ENCODE measurements around the gene PDE11A.

PDE11A gene

DNA sequence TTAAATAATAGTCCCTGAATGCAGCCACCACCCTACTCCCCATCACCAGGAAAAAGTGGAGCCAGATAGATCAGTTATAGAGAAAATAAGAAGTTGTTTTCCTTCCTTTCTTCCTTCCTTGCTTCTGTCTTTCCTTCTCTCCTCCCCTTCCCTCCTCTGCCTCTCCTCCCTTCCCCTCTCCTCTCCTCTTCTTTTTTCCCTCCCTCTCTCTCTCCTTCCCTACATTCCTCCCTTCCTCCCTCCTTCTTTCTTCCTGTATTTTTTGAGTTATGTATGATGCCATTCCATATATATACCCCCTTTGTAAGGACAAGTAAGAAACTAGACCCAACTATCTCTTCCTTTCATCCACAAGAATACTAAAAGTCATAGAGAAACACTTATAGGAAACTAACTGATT is 414.3 kb downstream of the PDE11A start:
- Histone ChIP-seq H2AFZ (ENCODE audit: low read length, unreplicated experiment) (no peak overlapping the region), H3K27ac (ENCODE audit: low read depth, low read length) (no peak overlapping the region), H3K79me2 (ENCODE audit: control insufficient read depth, insufficient read depth, low read length, unreplicated experiment) (no peaks in the 10 kb centered on the region), H3K27me3 (ENCODE audit: insufficient read depth, low read length) (peaks cover 26% of the 10 kb centered on the region), H3K4me3 (ENCODE audit: low read depth, low read length) (no peak overlapping the region), H3K4me1 (ENCODE audit: control insufficient read depth, insufficient read depth, low read length, unreplicated experiment) (no peaks in the 10 kb centered on the region), H3K36me3 (ENCODE audit: insufficient read depth, low read length) (no peaks in the 10 kb centered on the region)

DNA sequence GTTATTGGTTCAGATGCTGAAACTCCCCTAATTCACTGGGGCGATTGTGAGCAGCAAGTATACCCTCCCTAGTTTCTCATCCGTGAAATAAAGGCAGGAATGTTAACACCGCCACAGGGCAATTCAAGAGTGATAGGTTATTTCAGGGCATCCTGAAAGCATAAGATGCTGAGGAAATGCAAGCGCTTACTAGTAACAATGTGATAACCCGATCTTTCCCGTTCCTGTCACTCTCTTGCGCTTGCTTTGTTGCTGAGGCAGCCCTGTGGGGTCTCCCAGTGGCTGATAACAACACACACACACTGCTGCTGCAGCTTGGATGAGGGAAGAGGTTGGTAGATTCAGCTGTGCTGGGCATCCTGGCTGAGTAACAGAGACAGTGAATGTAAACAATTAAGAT is 420.7 kb downstream of the PDE11A start:
- Histone ChIP-seq H3K27ac (ENCODE audit: low read depth, low read length) (no peak overlapping the region), H3K4me3 (ENCODE audit: low read depth, low read length) (no peak overlapping the region), H3K79me2 (ENCODE audit: control insufficient read depth, insufficient read depth, low read length, unreplicated experiment) (no peaks in the 10 kb centered on the region), H3K36me3 (ENCODE audit: insufficient read depth, low read length) (no peaks in the 10 kb centered on the region), H3K4me1 (ENCODE audit: control insufficient read depth, insufficient read depth, low read length, unreplicated experiment) (no peaks in the 10 kb centered on the region), H3K27me3 (ENCODE audit: insufficient read depth, low read length) (peaks cover 63% of the 10 kb centered on the region), H2AFZ (ENCODE audit: low read length, unreplicated experiment) (no peak overlapping the region)

DNA sequence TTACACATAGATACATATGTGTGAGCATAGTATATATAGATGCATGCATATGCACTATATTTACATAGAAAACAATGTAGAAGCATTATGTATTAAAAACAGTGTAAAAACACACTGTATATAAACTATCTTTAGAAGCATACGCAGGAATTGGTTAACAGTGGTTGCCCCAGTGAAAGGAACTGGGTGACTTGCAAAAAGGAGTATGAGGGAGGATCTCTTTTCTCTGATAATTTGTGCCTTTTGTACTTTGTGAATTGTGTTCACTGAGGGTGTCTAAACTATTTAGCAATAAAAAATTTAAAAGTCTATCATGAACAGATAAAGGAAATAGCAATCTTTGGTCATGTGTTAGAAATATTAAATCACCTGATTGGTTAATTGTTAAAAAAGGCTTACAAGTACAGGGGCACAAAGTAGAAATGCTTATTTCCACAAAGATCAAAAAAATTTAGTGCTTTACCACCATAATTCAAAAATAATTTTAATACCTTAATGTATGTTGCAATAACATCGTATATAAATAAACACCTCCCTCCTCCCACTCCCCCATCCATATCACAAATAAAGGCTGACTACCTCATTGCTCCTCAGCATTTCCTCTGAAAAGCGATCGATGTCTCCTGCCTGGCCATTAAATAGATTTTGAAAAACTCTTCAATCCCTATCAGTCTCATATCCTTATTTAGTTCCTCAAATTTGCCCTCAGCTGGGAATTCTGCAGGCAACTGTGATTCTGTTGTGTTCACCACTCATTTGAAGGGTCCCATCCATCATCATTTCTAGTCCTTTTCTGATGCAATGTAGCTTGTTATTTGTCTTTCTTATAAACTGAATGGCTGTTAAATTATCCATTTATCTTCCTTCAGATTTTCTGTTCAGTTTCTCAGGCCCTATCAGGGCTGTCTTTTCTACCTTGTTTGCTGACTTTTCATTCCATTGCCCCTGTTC is 422.7 kb downstream of the PDE11A start:
- no peaks in the 10 kb centered on the region for H3K36me3 ChIP-seq (ENCODE audit: insufficient read depth, low read length)
- no peaks in the 10 kb centered on the region for H3K79me2 ChIP-seq (ENCODE audit: control insufficient read depth, insufficient read depth, low read length, unreplicated experiment)
- no peak overlapping the region for H3K27ac ChIP-seq (ENCODE audit: low read depth, low read length)
- no peak overlapping the region for H3K4me3 ChIP-seq (ENCODE audit: low read depth, low read length)
- H3K27me3 ChIP-seq (ENCODE audit: insufficient read depth, low read length), result peaks cover 60% of the 10 kb centered on the region
- no peaks in the 10 kb centered on the region for H3K4me1 ChIP-seq (ENCODE audit: control insufficient read depth, insufficient read depth, low read length, unreplicated experiment)
- H2AFZ ChIP-seq (ENCODE audit: low read length, unreplicated experiment), result no peak overlapping the region

GRCh38 chr2:177646791-177647190 is 425.8 kb downstream of the PDE11A start:
- Histone ChIP-seq H3K27ac (ENCODE audit: low read depth, low read length) (no peak overlapping the region), H3K27me3 (ENCODE audit: insufficient read depth, low read length) (peaks cover 44% of the 10 kb centered on the region), H3K4me1 (ENCODE audit: control insufficient read depth, insufficient read depth, low read length, unreplicated experiment) (no peaks in the 10 kb centered on the region), H2AFZ (ENCODE audit: low read length, unreplicated experiment) (no peak overlapping the region), H3K36me3 (ENCODE audit: insufficient read depth, low read length) (no peaks in the 10 kb centered on the region), H3K79me2 (ENCODE audit: control insufficient read depth, insufficient read depth, low read length, unreplicated experiment) (no peaks in the 10 kb centered on the region), H3K4me3 (ENCODE audit: low read depth, low read length) (no peak overlapping the region)

DNA sequence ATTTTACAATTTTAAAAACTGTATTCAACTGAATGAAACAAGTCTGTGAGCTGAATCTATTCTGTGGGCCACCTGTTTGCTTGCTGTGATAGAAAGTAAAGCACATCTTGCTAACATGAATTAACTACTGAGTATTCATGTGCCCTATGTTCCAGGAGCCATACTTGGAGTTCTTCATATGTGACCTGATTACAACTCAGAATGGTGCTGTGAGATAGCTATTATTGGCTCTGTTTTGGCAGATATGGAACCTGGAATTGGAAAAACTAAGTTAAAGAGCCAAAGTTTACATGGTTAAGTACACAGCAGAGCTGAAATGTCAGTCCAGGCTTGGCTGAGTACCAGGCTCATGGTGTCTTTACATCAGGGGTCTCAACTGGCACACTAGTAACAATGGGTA is 426.3 kb downstream of the PDE11A start:
- no peak overlapping the region for H2AFZ ChIP-seq (ENCODE audit: low read length, unreplicated experiment)
- peaks cover 41% of the 10 kb centered on the region for H3K27me3 ChIP-seq (ENCODE audit: insufficient read depth, low read length)
- no peaks in the 10 kb centered on the region for H3K4me1 ChIP-seq (ENCODE audit: control insufficient read depth, insufficient read depth, low read length, unreplicated experiment)

GRCh38 chr2:177641331-177641730 is 431.2 kb downstream of the PDE11A start:
- H3K4me1 ChIP-seq (ENCODE audit: control insufficient read depth, insufficient read depth, low read length, unreplicated experiment), result no peaks in the 10 kb centered on the region
- no peak overlapping the region for H3K27ac ChIP-seq (ENCODE audit: low read depth, low read length)
- no peaks in the 10 kb centered on the region for H3K36me3 ChIP-seq (ENCODE audit: insufficient read depth, low read length)
- no peak overlapping the region for H3K4me3 ChIP-seq (ENCODE audit: low read depth, low read length)
- H2AFZ ChIP-seq (ENCODE audit: low read length, unreplicated experiment), result no peak overlapping the region
- H3K79me2 ChIP-seq (ENCODE audit: control insufficient read depth, insufficient read depth, low read length, unreplicated experiment), result no peaks in the 10 kb centered on the region
- peaks cover 17% of the 10 kb centered on the region for H3K27me3 ChIP-seq (ENCODE audit: insufficient read depth, low read length)

More for the DNA sequence above, 426.3 kb downstream of the PDE11A start:
- Histone ChIP-seq H3K27ac (ENCODE audit: low read depth, low read length) (no peak overlapping the region), H3K36me3 (ENCODE audit: insufficient read depth, low read length) (no peaks in the 10 kb centered on the region), H3K4me3 (ENCODE audit: low read depth, low read length) (no peak overlapping the region), H3K79me2 (ENCODE audit: control insufficient read depth, insufficient read depth, low read length, unreplicated experiment) (no peaks in the 10 kb centered on the region)

DNA sequence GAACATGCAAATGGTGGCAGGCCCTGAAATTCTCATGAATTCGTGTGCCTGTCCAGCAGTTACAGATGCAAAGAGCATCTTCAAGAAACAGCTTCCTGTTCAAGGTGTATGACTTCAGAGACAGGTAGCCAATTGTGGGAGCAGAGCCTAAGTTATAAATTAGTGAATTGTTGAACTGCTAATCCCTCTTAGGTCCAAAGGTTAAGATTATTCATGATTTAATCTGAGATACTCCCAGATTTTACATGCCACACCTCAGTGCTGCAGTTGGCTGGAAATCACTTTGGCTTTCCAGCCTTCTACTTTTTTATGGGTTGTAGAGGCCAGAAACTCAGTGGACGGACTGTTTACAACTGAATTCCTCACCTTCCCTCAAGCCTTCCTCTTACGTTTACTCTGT is 432.2 kb downstream of the PDE11A start:
- Histone ChIP-seq H3K36me3 (ENCODE audit: insufficient read depth, low read length) (no peaks in the 10 kb centered on the region), H3K27me3 (ENCODE audit: insufficient read depth, low read length) (peaks cover 17% of the 10 kb centered on the region), H3K79me2 (ENCODE audit: control insufficient read depth, insufficient read depth, low read length, unreplicated experiment) (no peaks in the 10 kb centered on the region), H3K27ac (ENCODE audit: low read depth, low read length) (no peak overlapping the region), H2AFZ (ENCODE audit: low read length, unreplicated experiment) (no peak overlapping the region), H3K4me3 (ENCODE audit: low read depth, low read length) (no peak overlapping the region), H3K4me1 (ENCODE audit: control insufficient read depth, insufficient read depth, low read length, unreplicated experiment) (no peaks in the 10 kb centered on the region)

- Histone ChIP-seq H3K27me3 (ENCODE audit: insufficient read depth, low read length) (peaks cover 24% of the 10 kb centered on the region), H3K4me3 (ENCODE audit: low read depth, low read length) (no peak overlapping the region), H3K27ac (ENCODE audit: low read depth, low read length) (no peak overlapping the region), H3K36me3 (ENCODE audit: insufficient read depth, low read length) (no peaks in the 10 kb centered on the region), H3K4me1 (ENCODE audit: control insufficient read depth, insufficient read depth, low read length, unreplicated experiment) (no peaks in the 10 kb centered on the region), H2AFZ (ENCODE audit: low read length, unreplicated experiment) (no peak overlapping the region), H3K79me2 (ENCODE audit: control insufficient read depth, insufficient read depth, low read length, unreplicated experiment) (no peaks in the 10 kb centered on the region)
Measured at GRCh38 chr2:177639262-177639914, 433.2 kb downstream of the PDE11A start.

DNA sequence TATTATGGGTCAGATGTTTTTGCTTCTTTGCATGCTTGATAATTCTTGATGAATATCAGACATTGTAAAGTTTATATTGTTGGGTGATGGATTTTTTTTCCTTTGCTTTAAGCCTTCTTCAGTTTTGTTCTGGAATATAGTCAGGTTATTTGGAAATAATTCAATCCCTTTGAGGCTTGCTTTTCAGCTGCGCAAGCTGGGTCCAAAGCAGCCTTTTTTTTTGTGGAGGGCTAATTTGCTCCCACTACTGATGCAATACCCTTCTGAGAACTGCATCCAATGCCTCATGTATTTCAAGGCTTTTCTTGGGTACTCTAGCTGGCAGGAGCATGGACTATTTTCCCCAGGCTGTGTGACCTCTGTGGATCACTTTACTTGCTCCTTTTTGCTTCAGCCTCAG is 434.1 kb downstream of the PDE11A start:
- H3K36me3 ChIP-seq (ENCODE audit: insufficient read depth, low read length), result no peaks in the 10 kb centered on the region
- no peak overlapping the region for H3K4me3 ChIP-seq (ENCODE audit: low read depth, low read length)
- H3K27me3 ChIP-seq (ENCODE audit: insufficient read depth, low read length), result peaks cover 24% of the 10 kb centered on the region
- no peaks in the 10 kb centered on the region for H3K4me1 ChIP-seq (ENCODE audit: control insufficient read depth, insufficient read depth, low read length, unreplicated experiment)
- H3K79me2 ChIP-seq (ENCODE audit: control insufficient read depth, insufficient read depth, low read length, unreplicated experiment), result no peaks in the 10 kb centered on the region
- H3K27ac ChIP-seq (ENCODE audit: low read depth, low read length), result no peak overlapping the region
- no peak overlapping the region for H2AFZ ChIP-seq (ENCODE audit: low read length, unreplicated experiment)

GRCh38 chr2:177636672-177637071 is 435.9 kb downstream of the PDE11A start:
- H3K79me2 ChIP-seq (ENCODE audit: control insufficient read depth, insufficient read depth, low read length, unreplicated experiment), result no peaks in the 10 kb centered on the region
- no peak overlapping the region for H3K4me3 ChIP-seq (ENCODE audit: low read depth, low read length)
- H3K27me3 ChIP-seq (ENCODE audit: insufficient read depth, low read length), result peaks cover 14% of the 10 kb centered on the region
- H3K27ac ChIP-seq (ENCODE audit: low read depth, low read length), result no peak overlapping the region
- H2AFZ ChIP-seq (ENCODE audit: low read length, unreplicated experiment), result peak overlapping the region; percentile 8
- no peaks in the 10 kb centered on the region for H3K36me3 ChIP-seq (ENCODE audit: insufficient read depth, low read length)
- no peaks in the 10 kb centered on the region for H3K4me1 ChIP-seq (ENCODE audit: control insufficient read depth, insufficient read depth, low read length, unreplicated experiment)

DNA sequence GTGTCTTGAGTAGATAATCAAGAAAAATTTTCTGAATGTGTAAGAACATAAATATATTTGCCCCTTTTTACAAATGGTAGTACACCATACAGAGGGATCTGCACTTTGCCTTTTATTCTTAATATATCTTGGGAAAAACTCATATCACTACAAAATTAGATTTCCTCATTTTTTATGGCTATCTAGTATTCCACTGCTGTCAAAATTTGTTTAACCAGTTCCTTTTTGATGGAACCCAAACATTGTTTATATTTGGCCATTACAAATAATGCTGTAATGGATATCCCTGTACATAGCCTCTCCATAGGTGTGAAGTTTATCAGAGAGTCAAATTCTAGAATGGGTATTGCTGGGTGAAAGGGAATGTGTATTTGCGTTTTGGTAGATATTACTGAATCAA is 436.9 kb downstream of the PDE11A start:
- Histone ChIP-seq H3K4me3 (ENCODE audit: low read depth, low read length) (no peak overlapping the region), H3K27me3 (ENCODE audit: insufficient read depth, low read length) (peaks cover 14% of the 10 kb centered on the region), H3K27ac (ENCODE audit: low read depth, low read length) (no peak overlapping the region), H3K79me2 (ENCODE audit: control insufficient read depth, insufficient read depth, low read length, unreplicated experiment) (no peaks in the 10 kb centered on the region), H2AFZ (ENCODE audit: low read length, unreplicated experiment) (no peak overlapping the region), H3K4me1 (ENCODE audit: control insufficient read depth, insufficient read depth, low read length, unreplicated experiment) (no peaks in the 10 kb centered on the region), H3K36me3 (ENCODE audit: insufficient read depth, low read length) (no peaks in the 10 kb centered on the region)

All from ACC112 (cell line).